HCT116 (cell line): Measurements from ENCODE around the gene PARP8. TPM values are rescaled to one million over a fixed set of nuclear protein-coding genes. Genes with fewer than 3 reads are reported as not detected.

ENCODE experiments used
- ATAC-seq: fragments of 200-7000 bp; cut with Tn5 transposase; 2 replicates; pipeline ENCODE4 v1.9.1; 2020; ENCODE audit warnings: mild to moderate bottlenecking, moderate library complexity
- BruUV-seq: library from RNA; stranded (reverse); fragments of 400-500 nt; replicated peaks from 2 replicates; lab custom pipeline; 2021; lab: Mats Ljungman, UMichigan
- CTCF ChIA-PET: fragments of 300-600 bp; sonication (Branson Sonifier 250); formaldehyde crosslinking; loops from one replicate; lab custom pipeline; 2021; ENCODE audit warnings: antibody characterized with exemption; lab: Charles Lee
- POLR2A ChIA-PET: fragments of 300-600, 350-600 bp; sonication (Branson Sonifier 250); formaldehyde crosslinking; loops from one replicate; lab custom pipeline; 2021; ENCODE audit warnings: antibody characterized with exemption; lab: Charles Lee
- RAD21 ChIA-PET, 2 experiments: fragments of 300-600 bp; sonication (Branson Sonifier 250); formaldehyde crosslinking; loops; one replicate each; lab custom pipeline; 2023; ENCODE audit warnings: low total read pairs in 2 of 2; ENCODE audit not compliant: uncharacterized antibody in 2 of 2, unreplicated experiment in 2 of 2, low non-redundant PET in 1 of 2; lab: Charles Lee
- DNase-seq: peaks from one replicate; pipeline ENCODE4 v3.0.0-alpha.2; 2010; ENCODE audit warnings: low read depth, low spot score
- H2AFZ ChIP-seq: fragments of 200-600 bp; shearing (Covaris generic), sonication (generic); 2 replicates; pipeline ENCODE4 v1.6.1; 2017; ENCODE audit warnings: low read depth, mixed run types, mixed read lengths, antibody characterized with exemption, low read length; ENCODE audit not compliant: poor library complexity, severe bottlenecking
- H3K27ac ChIP-seq: 2 replicates; pipeline ENCODE4 v1.5.1; 2012; ENCODE audit warnings: low read depth, low read length
- H3K27me3 ChIP-seq: fragments of 200-600 bp; sonication (generic); 2 replicates; pipeline ENCODE4 v1.6.1; 2016; ENCODE audit warnings: mixed run types, low read length, mixed read lengths; ENCODE audit not compliant: insufficient read depth
- H3K36me3 ChIP-seq, 2 experiments: fragments of 200-500 bp in 1 of 2; fragments of 200-600 bp in 1 of 2; sonication (Bioruptor generic) in 1 of 2; sonication (generic) in 1 of 2; 2 replicates each; pipeline versions ENCODE4 v1.5.1 to v1.6.1; 2014 to 2016; ENCODE audit warnings: low read length in 2 of 2, inconsistent platforms in 1 of 2, mixed read lengths in 1 of 2, mixed run types in 1 of 2; ENCODE audit not compliant: insufficient read depth in 2 of 2, control insufficient read depth in 1 of 2
- H3K4me1 ChIP-seq, 2 experiments: fragments of 200-600 bp in 1 of 2; sonication (generic) in 1 of 2; 2 replicates each; pipeline versions ENCODE4 v1.5.1 to v1.6.1; 2012 to 2017; ENCODE audit warnings: low read length in 2 of 2, inconsistent platforms in 1 of 2, mild to moderate bottlenecking in 1 of 2, mixed read lengths in 1 of 2, mixed run types in 1 of 2, moderate library complexity in 1 of 2; ENCODE audit not compliant: insufficient read depth in 2 of 2, control insufficient read depth in 1 of 2
- H3K4me2 ChIP-seq: fragments of 200-600 bp; sonication (generic); 2 replicates; pipeline ENCODE4 v1.6.1; 2017; ENCODE audit warnings: mixed run types, low read length, mixed read lengths
- H3K4me3 ChIP-seq, 2 experiments: fragments of 200-600 bp in 1 of 2; sonication (generic) in 1 of 2; replicated peaks in 1 of 2; 2 replicates each; pipeline ENCODE4 v1.5.1; 2011 to 2016; ENCODE audit warnings: low read length in 2 of 2, control low read depth in 1 of 2, low read depth in 1 of 2, mild to moderate bottlenecking in 1 of 2, mixed read lengths in 1 of 2, mixed run types in 1 of 2
- H3K79me2 ChIP-seq: fragments of 200-600 bp; sonication (generic); 2 replicates; pipeline ENCODE4 v1.6.1; 2017; ENCODE audit warnings: mild to moderate bottlenecking, mixed run types, low read length, moderate library complexity, mixed read lengths; ENCODE audit not compliant: insufficient read depth
- H3K9ac ChIP-seq: fragments of 200-600 bp; sonication (generic); 2 replicates; pipeline ENCODE4 v1.6.1; 2016; ENCODE audit warnings: low read length, mixed read lengths
- H3K9me2 ChIP-seq: fragments of 200-600 bp; sonication (generic), shearing (Covaris generic); 2 replicates; pipeline ENCODE4 v1.6.1; 2017; ENCODE audit warnings: mixed run types, mild to moderate bottlenecking, moderate library complexity; ENCODE audit not compliant: insufficient read depth
- H3K9me3 ChIP-seq, 2 experiments: fragments of 200-500 bp in 1 of 2; fragments of 200-600 bp in 1 of 2; sonication (Bioruptor generic) in 1 of 2; sonication (generic) in 1 of 2; 2 replicates each; pipeline ENCODE4 v1.6.1; 2014 to 2017; ENCODE audit warnings: low read length in 2 of 2, mixed read lengths in 2 of 2, inconsistent platforms in 1 of 2, low read depth in 1 of 2, mild to moderate bottlenecking in 1 of 2, mixed run types in 1 of 2, moderate library complexity in 1 of 2; ENCODE audit not compliant: control insufficient read depth in 1 of 2, insufficient read depth in 1 of 2
- H4K20me1 ChIP-seq: fragments of 200-600 bp; sonication (generic), shearing (Covaris generic); 2 replicates; pipeline ENCODE4 v1.6.1; 2017; ENCODE audit warnings: mixed run types, mild to moderate bottlenecking, moderate library complexity; ENCODE audit not compliant: insufficient read depth
- CBX3 ChIP-seq: IDR thresholded peaks from 2 replicates; pipeline ENCODE4 v1.6.1; 2012; ENCODE audit warnings: low read depth
- CEBPB ChIP-seq: IDR thresholded peaks from 2 replicates; pipeline ENCODE4 v1.6.1; 2012; ENCODE audit warnings: low read depth
- EGR1 ChIP-seq: IDR thresholded peaks from 2 replicates; pipeline ENCODE4 v1.6.1; 2012; ENCODE audit warnings: low read depth
- ELF1 ChIP-seq: IDR thresholded peaks from 2 replicates; pipeline ENCODE4 v1.6.1; 2012; ENCODE audit warnings: low read depth, borderline replicate concordance
- FOSL1 ChIP-seq: IDR thresholded peaks from 2 replicates; pipeline ENCODE4 v1.6.1; 2012; ENCODE audit warnings: low read depth
- JUND ChIP-seq: IDR thresholded peaks from 2 replicates; pipeline ENCODE4 v1.6.1; 2012
- POLR2A ChIP-seq: IDR thresholded peaks from 2 replicates; pipeline ENCODE4 v1.7.0; 2011; ENCODE audit warnings: borderline replicate concordance; ENCODE audit not compliant: insufficient read depth, insufficient read length; ENCODE audit errors: extremely low read depth
- POLR2AphosphoS5 ChIP-seq: IDR thresholded peaks from 2 replicates; pipeline ENCODE4 v1.6.1; 2011; ENCODE audit warnings: mild to moderate bottlenecking, low read depth, low read length, moderate library complexity
- RAD21 ChIP-seq: IDR thresholded peaks from 2 replicates; pipeline ENCODE4 v1.6.1; 2012; ENCODE audit warnings: low read depth, mild to moderate bottlenecking
- SIN3A ChIP-seq: IDR thresholded peaks from 2 replicates; pipeline ENCODE4 v1.6.1; 2012; ENCODE audit warnings: low read depth
- SP1 ChIP-seq: IDR thresholded peaks from 2 replicates; pipeline ENCODE4 v1.6.1; 2012; ENCODE audit warnings: low read depth
- TCF7L2 ChIP-seq: IDR thresholded peaks from 2 replicates; pipeline ENCODE4 v1.7.0; 2011; ENCODE audit warnings: borderline replicate concordance, inconsistent platforms; ENCODE audit not compliant: insufficient read depth, insufficient read length; ENCODE audit errors: extremely low read depth
- YY1 ChIP-seq: IDR thresholded peaks from 2 replicates; pipeline ENCODE4 v1.6.1; 2011; ENCODE audit warnings: low read length, low read depth, moderate library complexity, mild to moderate bottlenecking; ENCODE audit not compliant: insufficient replicate concordance; ENCODE audit errors: extremely low read depth
- ZFX ChIP-seq: fragments of 450-650 bp; IDR thresholded peaks from 2 replicates; pipeline ENCODE4 v1.6.1; 2017
- ZNF274 ChIP-seq: fragments of 200-500 bp; sonication (Bioruptor generic); IDR thresholded peaks from 2 replicates; pipeline ENCODE4 v1.6.1; 2014; ENCODE audit warnings: mild to moderate bottlenecking, low read depth, low read length, inconsistent platforms
- intact Hi-C: fragments of 100-400 bp; cut with micrococcal nuclease; formaldehyde crosslinking; loops from 2 replicates; pipeline ENCODE4 v1.10.0; 2022
- total RNA-seq: library from RNA; stranded (reverse); gene quantifications from one replicate; pipeline ENCODE4 v1.2.1, GENCODE V29; 2021; ENCODE audit not compliant: unreplicated experiment
- TF ChIP-seq, protein P1 (sequence below): IDR thresholded peaks from 2 replicates; pipeline ENCODE4 v1.6.1; 2011; ENCODE audit warnings: mild to moderate bottlenecking, low read length, moderate library complexity; ENCODE audit not compliant: insufficient replicate concordance; ENCODE audit errors: extremely low read depth
- TF ChIP-seq, protein P2 (sequence below): IDR thresholded peaks from 2 replicates; pipeline ENCODE4 v1.6.1; 2012
- TF ChIP-seq, protein P3 (sequence below): IDR thresholded peaks from 2 replicates; pipeline ENCODE4 v1.6.1; 2012; ENCODE audit warnings: low read depth

The PARP8 gene
- total RNA-seq, 1 experiment from 2014 or later: 19.0 TPM

DNA sequence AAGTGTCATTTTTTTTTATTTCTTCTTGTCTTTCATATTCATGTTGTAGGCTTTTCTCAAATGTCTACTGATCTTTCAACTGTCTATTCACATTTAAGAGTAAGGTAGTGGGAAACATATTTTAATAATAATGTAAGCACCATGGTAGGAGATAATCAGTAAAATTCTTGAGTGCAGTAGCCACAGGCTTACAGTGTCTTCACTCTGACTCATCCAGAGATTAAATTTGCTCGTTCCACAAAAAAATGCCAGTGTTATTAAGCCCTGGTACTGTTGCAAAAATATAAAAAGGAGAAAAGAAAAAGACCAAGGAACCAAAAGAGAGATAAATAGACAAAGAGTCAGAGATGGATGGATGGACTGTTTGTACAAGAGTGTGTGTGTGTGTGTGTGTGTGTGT, 43.0 kb downstream of the PARP8 start:
- no peak overlapping the region for H3K27ac ChIP-seq
- no peak overlapping the region for H3K4me2 ChIP-seq
- ChIA-PET POLR2A (no interaction called here), RAD21 (no interaction called here), CTCF (no interaction called here)
- no peak overlapping the region for H3K4me3 ChIP-seq
- ATAC-seq: no peak
- H3K27me3 ChIP-seq: no peaks in the 10 kb centered on the region
- no peaks in the 10 kb centered on the region for H4K20me1 ChIP-seq
- no peaks in the 10 kb centered on the region for H3K4me1 ChIP-seq
- intact Hi-C loops: no loop called here
- H3K9me2 ChIP-seq: no peaks in the 10 kb centered on the region
- no peaks in the 10 kb centered on the region for H3K79me2 ChIP-seq
- H3K36me3 ChIP-seq: no peaks in the 10 kb centered on the region
- no TSS peak for BruUV-seq
- no peak overlapping the region for H3K9ac ChIP-seq
- no peak overlapping the region for H2AFZ ChIP-seq
- no peak for DNase-seq
- H3K9me3 ChIP-seq: no peaks in the 10 kb centered on the region
- no peak for TF ChIP-seq CBX3
- no peak for TF ChIP-seq ZNF274
- TF ChIP-seq EGR1: no peak
- no peak for TF ChIP-seq POLR2A
- no peak for TF ChIP-seq FOSL1
- TF ChIP-seq ELF1: no peak
- TF ChIP-seq, protein P1, sequence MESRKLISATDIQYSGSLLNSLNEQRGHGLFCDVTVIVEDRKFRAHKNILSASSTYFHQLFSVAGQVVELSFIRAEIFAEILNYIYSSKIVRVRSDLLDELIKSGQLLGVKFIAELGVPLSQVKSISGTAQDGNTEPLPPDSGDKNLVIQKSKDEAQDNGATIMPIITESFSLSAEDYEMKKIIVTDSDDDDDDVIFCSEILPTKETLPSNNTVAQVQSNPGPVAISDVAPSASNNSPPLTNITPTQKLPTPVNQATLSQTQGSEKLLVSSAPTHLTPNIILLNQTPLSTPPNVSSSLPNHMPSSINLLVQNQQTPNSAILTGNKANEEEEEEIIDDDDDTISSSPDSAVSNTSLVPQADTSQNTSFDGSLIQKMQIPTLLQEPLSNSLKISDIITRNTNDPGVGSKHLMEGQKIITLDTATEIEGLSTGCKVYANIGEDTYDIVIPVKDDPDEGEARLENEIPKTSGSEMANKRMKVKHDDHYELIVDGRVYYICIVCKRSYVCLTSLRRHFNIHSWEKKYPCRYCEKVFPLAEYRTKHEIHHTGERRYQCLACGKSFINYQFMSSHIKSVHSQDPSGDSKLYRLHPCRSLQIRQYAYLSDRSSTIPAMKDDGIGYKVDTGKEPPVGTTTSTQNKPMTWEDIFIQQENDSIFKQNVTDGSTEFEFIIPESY: no peak
- TF ChIP-seq ZFX: no peak
- TF ChIP-seq SP1: no peak
- TF ChIP-seq POLR2AphosphoS5: no peak
- TF ChIP-seq TCF7L2: no peak
- no peak for TF ChIP-seq RAD21
- no peak for TF ChIP-seq CEBPB
- TF ChIP-seq, protein P2, sequence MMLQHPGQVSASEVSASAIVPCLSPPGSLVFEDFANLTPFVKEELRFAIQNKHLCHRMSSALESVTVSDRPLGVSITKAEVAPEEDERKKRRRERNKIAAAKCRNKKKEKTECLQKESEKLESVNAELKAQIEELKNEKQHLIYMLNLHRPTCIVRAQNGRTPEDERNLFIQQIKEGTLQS: no peak
- TF ChIP-seq SIN3A: no peak
- TF ChIP-seq JUND: no peak
- TF ChIP-seq YY1: no peak
- TF ChIP-seq, protein P3, sequence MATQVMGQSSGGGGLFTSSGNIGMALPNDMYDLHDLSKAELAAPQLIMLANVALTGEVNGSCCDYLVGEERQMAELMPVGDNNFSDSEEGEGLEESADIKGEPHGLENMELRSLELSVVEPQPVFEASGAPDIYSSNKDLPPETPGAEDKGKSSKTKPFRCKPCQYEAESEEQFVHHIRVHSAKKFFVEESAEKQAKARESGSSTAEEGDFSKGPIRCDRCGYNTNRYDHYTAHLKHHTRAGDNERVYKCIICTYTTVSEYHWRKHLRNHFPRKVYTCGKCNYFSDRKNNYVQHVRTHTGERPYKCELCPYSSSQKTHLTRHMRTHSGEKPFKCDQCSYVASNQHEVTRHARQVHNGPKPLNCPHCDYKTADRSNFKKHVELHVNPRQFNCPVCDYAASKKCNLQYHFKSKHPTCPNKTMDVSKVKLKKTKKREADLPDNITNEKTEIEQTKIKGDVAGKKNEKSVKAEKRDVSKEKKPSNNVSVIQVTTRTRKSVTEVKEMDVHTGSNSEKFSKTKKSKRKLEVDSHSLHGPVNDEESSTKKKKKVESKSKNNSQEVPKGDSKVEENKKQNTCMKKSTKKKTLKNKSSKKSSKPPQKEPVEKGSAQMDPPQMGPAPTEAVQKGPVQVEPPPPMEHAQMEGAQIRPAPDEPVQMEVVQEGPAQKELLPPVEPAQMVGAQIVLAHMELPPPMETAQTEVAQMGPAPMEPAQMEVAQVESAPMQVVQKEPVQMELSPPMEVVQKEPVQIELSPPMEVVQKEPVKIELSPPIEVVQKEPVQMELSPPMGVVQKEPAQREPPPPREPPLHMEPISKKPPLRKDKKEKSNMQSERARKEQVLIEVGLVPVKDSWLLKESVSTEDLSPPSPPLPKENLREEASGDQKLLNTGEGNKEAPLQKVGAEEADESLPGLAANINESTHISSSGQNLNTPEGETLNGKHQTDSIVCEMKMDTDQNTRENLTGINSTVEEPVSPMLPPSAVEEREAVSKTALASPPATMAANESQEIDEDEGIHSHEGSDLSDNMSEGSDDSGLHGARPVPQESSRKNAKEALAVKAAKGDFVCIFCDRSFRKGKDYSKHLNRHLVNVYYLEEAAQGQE: no peak
